PC-3 (cell line): ENCODE data around the gene ARL6IP4. TPM values are rescaled to one million over a fixed set of nuclear protein-coding genes. Genes with fewer than 3 reads are reported as not detected.

Experiments
- ATAC-seq: fragments of 200-7000 bp; cut with Tn5 transposase; 2 replicates; pipeline ENCODE4 v1.9.1; 2020; ENCODE audit warnings: mild to moderate bottlenecking, moderate library complexity
- BruUV-seq: library from RNA; stranded (reverse); fragments of 400-500 nt; replicated peaks from 2 replicates; lab custom pipeline; 2021; lab: Mats Ljungman, UMichigan
- CTCF ChIA-PET: fragments of 300-600 bp; sonication (Branson Sonifier 250); formaldehyde crosslinking; loops from one replicate; lab custom pipeline; 2022; ENCODE audit warnings: antibody characterized with exemption; lab: Charles Lee
- POLR2A ChIA-PET: fragments of 300-600 bp; sonication (Branson Sonifier 250); formaldehyde crosslinking; loops from one replicate; lab custom pipeline; 2022; ENCODE audit warnings: antibody characterized with exemption; ENCODE audit not compliant: unreplicated experiment; lab: Charles Lee
- DNase-seq: peaks from one replicate; pipeline ENCODE4 v3.0.0-alpha.2; 2015
- H2AFZ ChIP-seq: fragments of 300-600 bp; sonication (generic); 2 replicates; pipeline ENCODE4 v1.6.0; 2016; ENCODE audit warnings: antibody characterized with exemption, low read length
- H3F3A ChIP-seq: fragments of 300-600 bp; sonication (generic); one replicate; pipeline ENCODE4 v1.6.0; 2017; ENCODE audit warnings: antibody characterized with exemption, low read length, control low read depth, mild to moderate bottlenecking; ENCODE audit not compliant: unreplicated experiment
- H3K27ac ChIP-seq: fragments of 300-600 bp; sonication (generic); 2 replicates; pipeline ENCODE4 v1.5.1; 2016; ENCODE audit warnings: mild to moderate bottlenecking, low read length
- H3K27me3 ChIP-seq: fragments of 300-600 bp; sonication (generic); 2 replicates; pipeline ENCODE4 v1.6.1; 2016; ENCODE audit warnings: low read length, mixed read lengths
- H3K36me3 ChIP-seq: fragments of 300-600 bp; sonication (generic); 2 replicates; pipeline ENCODE4 v1.6.1; 2016; ENCODE audit warnings: low read depth, mixed run types, low read length, mixed read lengths
- H3K4me1 ChIP-seq: fragments of 300-600 bp; sonication (generic); 2 replicates; pipeline ENCODE4 v1.5.1; 2016; ENCODE audit warnings: low read length; ENCODE audit not compliant: insufficient read depth
- H3K4me2 ChIP-seq: fragments of 300-600 bp; sonication (generic); 2 replicates; pipeline ENCODE4 v1.6.0; 2016; ENCODE audit warnings: low read length
- H3K4me3 ChIP-seq: fragments of 300-600 bp; sonication (generic); 2 replicates; pipeline ENCODE4 v1.5.1; 2016; ENCODE audit warnings: mild to moderate bottlenecking, low read length, mixed read lengths
- H3K79me2 ChIP-seq: fragments of 300-600 bp; sonication (generic); 2 replicates; pipeline ENCODE4 v1.6.1; 2017; ENCODE audit warnings: low read length, mixed read lengths
- H3K9ac ChIP-seq: fragments of 300-600 bp; sonication (generic); 2 replicates; pipeline ENCODE4 v1.6.0; 2016; ENCODE audit warnings: mild to moderate bottlenecking, low read length
- H3K9me2 ChIP-seq: fragments of 300-600 bp; sonication (generic); replicated peaks from 2 replicates; pipeline ENCODE4 v1.6.1; 2016; ENCODE audit warnings: mixed run types, low read length, mixed read lengths
- H3K9me3 ChIP-seq: fragments of 300-600 bp; sonication (generic); 2 replicates; pipeline ENCODE4 v1.6.1; 2016; ENCODE audit warnings: low read length, mixed read lengths
- H4K20me1 ChIP-seq: fragments of 300-600 bp; sonication (generic); 2 replicates; pipeline ENCODE4 v1.6.1; 2016; ENCODE audit warnings: low read length, mixed read lengths
- CTCF ChIP-seq: fragments of 300-600 bp; sonication (generic); conservative IDR thresholded peaks from 2 replicates; pipeline ENCODE4 v1.5.1; 2017; ENCODE audit warnings: antibody characterized with exemption, low read depth, mild to moderate bottlenecking, low read length
- EZH2 ChIP-seq: fragments of 300-600 bp; sonication (generic); IDR thresholded peaks from one replicate; pipeline ENCODE4 v1.6.1; 2017; ENCODE audit warnings: antibody characterized with exemption, mild to moderate bottlenecking, low read length; ENCODE audit not compliant: unreplicated experiment
- EZH2phosphoT487 ChIP-seq: fragments of 300-600 bp; sonication (generic); IDR thresholded peaks from 2 replicates; pipeline ENCODE4 v1.6.1; 2018; ENCODE audit warnings: mild to moderate bottlenecking, antibody characterized with exemption, low read length, borderline replicate concordance
- intact Hi-C: fragments of 100-400 bp; cut with micrococcal nuclease; formaldehyde crosslinking; loops from 2 replicates; pipeline ENCODE4 v1.9.0; 2023
- total RNA-seq: library from RNA; depleted of rRNA; stranded (reverse); fragments of >200 nt; gene quantifications from 2 replicates; pipeline ENCODE4 v1.2.3, GENCODE V29; 2014

ARL6IP4 gene
- total RNA-seq, 1 experiment from 2014 or later = 363 TPM

GRCh38 chr12:122988612-122989212 is 8.2 kb downstream of the ARL6IP4 start:
- TF ChIP-seq CTCF (no peak), EZH2 (no peak), EZH2phosphoT487 (no peak)
- no peaks in the 10 kb centered on the region for H3K36me3 ChIP-seq
- CTCF ChIA-PET = no interaction called here
- no peaks in the 10 kb centered on the region for H3K4me1 ChIP-seq
- intact Hi-C loops = no loop called here
- H3F3A ChIP-seq = no peaks in the 10 kb centered on the region
- no peak overlapping the region for H3K4me2 ChIP-seq
- H3K79me2 ChIP-seq = no peaks in the 10 kb centered on the region
- ATAC-seq (no peak), DNase-seq (no peak)
- no TSS peak for BruUV-seq
- H2AFZ ChIP-seq = no peak overlapping the region
- POLR2A ChIA-PET = interaction anchor here (0.6 kb wide), 1 partner anchor 432 kb away, joined by 8 read pairs; no protein-coding TSS in a partner anchor
- no peaks in the 10 kb centered on the region for H3K27me3 ChIP-seq
- no peak overlapping the region for H3K27ac ChIP-seq
- no peaks in the 10 kb centered on the region for H3K9me2 ChIP-seq
- H3K9ac ChIP-seq = no peak overlapping the region
- no peaks in the 10 kb centered on the region for H3K9me3 ChIP-seq
- H4K20me1 ChIP-seq = no peaks in the 10 kb centered on the region
- H3K4me3 ChIP-seq = no peak overlapping the region

- Histone ChIP-seq H3K79me2 (no peaks in the 10 kb centered on the region), H3K9ac (no peak overlapping the region), H3F3A (no peaks in the 10 kb centered on the region), H3K4me3 (no peak overlapping the region), H4K20me1 (no peaks in the 10 kb centered on the region), H3K27me3 (no peaks in the 10 kb centered on the region), H3K4me2 (no peak overlapping the region), H3K4me1 (no peaks in the 10 kb centered on the region), H3K9me2 (no peaks in the 10 kb centered on the region), H3K9me3 (no peaks in the 10 kb centered on the region), H2AFZ (no peak overlapping the region), H3K27ac (no peak overlapping the region), H3K36me3 (no peaks in the 10 kb centered on the region)
- POLR2A ChIA-PET = interaction anchor here (0.6 kb wide), 2 partner anchors 431 to 595 kb away, joined by 4 to 8 read pairs; partner anchors contain the start of gene TMED2
- CTCF ChIA-PET = interaction anchor here (0.6 kb wide), 2 partner anchors 137 to 413 kb away, joined by 3 to 4 read pairs; no protein-coding TSS in a partner anchor
- DNase-seq (no peak), ATAC-seq (no peak)
- BruUV-seq = no TSS peak
- TF ChIP-seq CTCF = no peak
- no peak for TF ChIP-seq EZH2phosphoT487
- no peak for TF ChIP-seq EZH2
- intact Hi-C loops = no loop called here
Measured at GRCh38 chr12:122989225-122989839, 8.9 kb downstream of the ARL6IP4 start.
